ENCODE measurements around the gene IMMP2L. TPM values are rescaled to one million over a fixed set of nuclear protein-coding genes. Genes with fewer than 3 reads are reported as not detected.
A peak's percentile ranks its signal among the peaks of the same experiment; 100 is the strongest.
"Not testable (repeated sequence)": the region's sequence is repeated elsewhere in the genome, so short reads cannot be mapped to it uniquely, and the experiment has no call there.

Gene IMMP2L
- polyA plus RNA-seq, 2 of the 4 experiments (the other 2 are of a cell fraction), result 16.1 to 23.8 TPM

- POLR2A ChIA-PET, result no interaction called here
- DNase-seq (ENCODE audit: low read depth in 1 of 2, low spot score in 1 of 2) (no peak), ATAC-seq (no peak), FAIRE-seq (no peak)
- Histone ChIP-seq H3K9me3 (peaks cover 10% of the 10 kb centered on the region; the same call in 2 of the 3 replicates), H3K4me3 (no peak overlapping the region), H3K4me2 (no peak overlapping the region), H3K27ac (no peak overlapping the region), H3K4me1 (no peaks in the 10 kb centered on the region)
- CTCF ChIA-PET, result no interaction called here
- TF ChIP-seq CEBPB (IDR thresholded peaks at IDR 0.05) (no peak), HOXB5 (CRISPR knock-in tag; IDR thresholded peaks at IDR 0.05) (no peak), FOXS1 (CRISPR knock-in tag; IDR thresholded peaks at IDR 0.05) (no peak), REST (IDR thresholded peaks at IDR 0.05) (no peak), SMC3 (IDR thresholded peaks at IDR 0.05) (no peak), BHLHE40 (IDR thresholded peaks at IDR 0.05; ENCODE audit: low read depth, low read length) (no peak), FOSB (CRISPR knock-in tag; IDR thresholded peaks at IDR 0.05) (no peak)
- WGBS (ENCODE audit: missing lambda C conversion rate), result 85% methylated on average over 2 of the region's 2 CpGs
Measured at GRCh38 chr7:111470998-111471397, 91.3 kb downstream of the IMMP2L start.

GRCh38 chr7:111469894-111470293 lies 92.4 kb downstream of the IMMP2L start:
- H3K9me3 ChIP-seq; ATAC-seq; H3K4me2 ChIP-seq; FAIRE-seq; H3K4me3 ChIP-seq; DNase-seq (ENCODE audit: low read depth in 1 of 2, low spot score in 1 of 2); POLR2A ChIA-PET; CTCF ChIA-PET; H3K4me1 ChIP-seq; H3K27ac ChIP-seq: not testable (repeated sequence)
- WGBS (ENCODE audit: missing lambda C conversion rate), result 74% methylated on average over 1 of the region's 1 CpG

GRCh38 chr7:111465774-111466173 lies 96.5 kb downstream of the IMMP2L start:
- DNase-seq (ENCODE audit: low read depth in 1 of 2, low spot score in 1 of 2); POLR2A ChIA-PET; H3K27ac ChIP-seq; FAIRE-seq; H3K9me3 ChIP-seq; H3K4me2 ChIP-seq; H3K4me3 ChIP-seq; H3K4me1 ChIP-seq; CTCF ChIA-PET; ATAC-seq: not testable (repeated sequence)
- WGBS (ENCODE audit: missing lambda C conversion rate), result 100% methylated on average over 3 of the region's 3 CpGs

GRCh38 chr7:111460695-111461094 lies 101.6 kb downstream of the IMMP2L start:
- no peak overlapping the region for H3K27ac ChIP-seq
- ATAC-seq, result no peak
- CTCF ChIA-PET, result no interaction called here
- no peak overlapping the region for H3K4me2 ChIP-seq
- H3K9me3 ChIP-seq, result no peaks in the 10 kb centered on the region
- DNase-seq (ENCODE audit: low read depth in 1 of 2, low spot score in 1 of 2), result no peak
- peaks cover 10% of the 10 kb centered on the region; the same call in 1 of the 3 replicates for H3K4me1 ChIP-seq
- POLR2A ChIA-PET, result no interaction called here
- no peak for FAIRE-seq
- no peak overlapping the region for H3K4me3 ChIP-seq
- peak; percentile 32 for TF ChIP-seq MAFK (IDR thresholded peaks at IDR 0.05; ENCODE audit: partially characterized antibody)
- no peak for TF ChIP-seq EHF (CRISPR knock-in tag; IDR thresholded peaks at IDR 0.05)

GRCh38 chr7:111459757-111460280 lies 102.5 kb downstream of the IMMP2L start:
- ChIA-PET POLR2A (no interaction called here), CTCF (interaction anchor here (1.0 kb wide), 1 partner anchor 14 kb away, joined by 3 read pairs; no protein-coding TSS in a partner anchor)
- ATAC-seq, result no peak
- WGBS (ENCODE audit: missing lambda C conversion rate), result 81% methylated on average over 2 of the region's 2 CpGs
- Histone ChIP-seq H3K9me3 (no peaks in the 10 kb centered on the region), H3K4me3 (no peak overlapping the region), H3K27ac (0 out of 6 replicates have a peak overlapping the region, but pooled peaks of 1 of the 2 experiments have one; percentile 18), H3K4me1 (peaks cover 10% of the 10 kb centered on the region; the same call in 1 of the 3 replicates), H3K4me2 (no peak overlapping the region; the same call in 2 of the 3 replicates)
- DNase-seq (ENCODE audit: low read depth in 1 of 2, low spot score in 1 of 2), result no peak
- FAIRE-seq, result no peak
- TF ChIP-seq HOXB5 (CRISPR knock-in tag; IDR thresholded peaks at IDR 0.05) (no peak), EP300 (IDR thresholded peaks at IDR 0.05) (no peak), ELK1 (IDR thresholded peaks at IDR 0.05; ENCODE audit: low read depth, low read length) (no peak), ATOH8 (CRISPR knock-in tag; IDR thresholded peaks at IDR 0.05; ENCODE audit: low read depth) (no peak), CHD4 (IDR thresholded peaks at IDR 0.05; ENCODE audit: borderline replicate concordance) (no peak), MAX (IDR thresholded peaks at IDR 0.05) (no peak), CEBPB (IDR thresholded peaks at IDR 0.05) (no peak), NFE2L2 (conservative IDR thresholded peaks at IDR 0.05; ENCODE audit: low read length) (no peak), TFCP2L1 (CRISPR knock-in tag; IDR thresholded peaks at IDR 0.05) (no peak), RCOR1 (IDR thresholded peaks at IDR 0.05; ENCODE audit: low read depth, low read length) (no peak), EHMT2 (IDR thresholded peaks at IDR 0.05; ENCODE audit: low read depth) (no peak), JUN (IDR thresholded peaks at IDR 0.05) (no peak), BHLHE40 (IDR thresholded peaks at IDR 0.05; ENCODE audit: low read depth, low read length) (no peak), CTCF (IDR thresholded peaks at IDR 0.05) (no peak)

All from A549 (cell line).